Transverse colon (tissue), 3 donors: ENCODE results near the gene TXNDC17.

Experiments
- CTCF ChIP-seq, 5 experiments: fragments of 200-600 bp in 3 of 5; fragments of 450-650 bp in 2 of 5; sonication (generic) in 3 of 5; IDR thresholded peaks; 1 replicate in 2 of 5; 2 replicates in 3 of 5; pipeline ENCODE4 v1.5.1; 2016 to 2017; ENCODE audit warnings: antibody characterized with exemption in 5 of 5, inconsistent platforms in 3 of 5, mild to moderate bottlenecking in 2 of 5, moderate library complexity in 1 of 5
- EP300 ChIP-seq: sonication (generic); formaldehyde crosslinking; IDR thresholded peaks from one replicate; pipeline ENCODE4 v1.6.1; 2017; ENCODE audit warnings: antibody characterized with exemption, low read depth
- POLR2A ChIP-seq: fragments of 450-650 bp; IDR thresholded peaks from one replicate; pipeline ENCODE4 v1.6.1; 2016; ENCODE audit warnings: antibody characterized with exemption, mild to moderate bottlenecking, moderate library complexity

DNA sequence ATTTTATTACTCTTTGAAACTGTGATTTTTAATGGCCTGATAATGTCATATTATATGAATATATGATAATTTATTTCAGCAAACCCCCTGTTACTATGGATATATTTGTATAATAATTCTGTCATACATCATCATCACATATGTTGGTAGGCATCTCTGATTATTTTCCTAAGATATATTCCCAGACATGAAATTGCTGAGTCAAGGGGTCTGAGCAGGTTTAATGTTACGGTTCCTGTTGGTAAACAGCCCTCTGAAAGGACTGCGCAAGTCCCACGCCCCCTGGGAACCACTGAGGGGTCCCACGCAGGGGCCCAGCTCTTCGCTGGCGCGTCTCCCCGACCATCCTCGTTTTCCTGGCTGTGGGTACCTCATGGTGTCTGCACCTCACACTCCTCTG is 48.1 kb downstream of the TXNDC17 start:
- TF ChIP-seq CTCF (IDR thresholded peaks at IDR 0.05) (no peak), EP300 (no peak), POLR2A (no peak)
